ENCODE measurements around the gene CPNE4.

Gene CPNE4

GRCh38 chr3:131735544-131735943, 299.3 kb downstream of the CPNE4 start:
- no peak for DNase-seq (ENCODE audit: low read depth, low spot score)

DNA sequence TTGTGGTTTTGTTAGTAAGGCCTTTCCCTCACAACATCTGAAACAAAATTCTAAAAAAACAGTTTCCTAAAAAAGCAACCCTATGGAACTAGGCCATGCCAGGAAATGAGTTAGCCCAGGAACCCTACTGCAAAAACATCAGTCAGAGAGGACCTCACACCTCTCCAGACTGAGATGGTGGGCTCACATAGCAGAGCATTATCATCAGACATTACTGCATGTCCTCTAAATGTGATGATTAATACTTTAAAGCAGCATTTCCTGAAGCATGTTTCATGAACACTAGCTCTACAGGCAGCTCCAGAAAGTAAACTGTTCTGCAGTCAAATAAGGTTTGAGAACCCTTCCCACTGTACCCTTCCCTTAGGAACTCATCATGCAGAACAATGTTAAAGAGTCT, 299.7 kb downstream of the CPNE4 start:
- DNase-seq (ENCODE audit: low read depth, low spot score), result no peak

DNA sequence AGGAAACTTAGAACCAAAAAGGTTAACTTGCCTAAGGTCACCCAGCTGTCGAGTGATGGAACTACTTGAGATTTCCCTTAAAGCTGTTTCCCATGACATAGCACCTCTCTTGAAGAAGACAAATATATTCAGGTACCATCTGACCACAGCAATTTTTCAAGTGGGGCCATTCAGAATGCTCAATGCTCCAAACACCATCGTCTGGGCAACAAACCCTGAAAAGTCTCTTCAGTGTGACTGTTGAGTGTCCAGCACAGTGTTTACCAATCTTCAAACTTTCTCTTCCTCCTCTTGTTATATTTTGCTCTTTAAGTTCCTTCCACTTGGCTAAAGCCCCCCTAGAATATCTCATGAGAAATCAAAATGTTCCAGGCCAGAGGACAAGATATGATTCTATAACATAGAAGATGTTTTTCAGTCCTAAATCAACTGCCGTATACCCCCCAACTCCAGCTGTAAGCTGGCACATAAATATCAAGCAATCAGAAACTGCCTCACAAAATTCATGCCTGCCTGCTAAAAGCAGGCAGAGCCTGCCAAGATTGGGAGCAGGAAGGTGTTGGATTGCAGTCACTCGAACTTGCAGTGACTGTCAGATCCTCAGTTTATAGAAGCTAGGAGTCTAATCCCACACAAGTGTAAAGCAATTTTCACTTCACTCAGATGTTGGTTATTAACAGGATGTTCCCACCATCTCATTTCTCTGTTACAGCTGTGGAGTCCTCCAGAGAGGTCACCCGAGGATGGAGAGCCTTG, 301.6 kb downstream of the CPNE4 start:
- DNase-seq (ENCODE audit: low read depth, low spot score), result no peak

GRCh38 chr3:131731709-131732108, 303.1 kb downstream of the CPNE4 start:
- no peak for DNase-seq (ENCODE audit: low read depth, low spot score)

DNA sequence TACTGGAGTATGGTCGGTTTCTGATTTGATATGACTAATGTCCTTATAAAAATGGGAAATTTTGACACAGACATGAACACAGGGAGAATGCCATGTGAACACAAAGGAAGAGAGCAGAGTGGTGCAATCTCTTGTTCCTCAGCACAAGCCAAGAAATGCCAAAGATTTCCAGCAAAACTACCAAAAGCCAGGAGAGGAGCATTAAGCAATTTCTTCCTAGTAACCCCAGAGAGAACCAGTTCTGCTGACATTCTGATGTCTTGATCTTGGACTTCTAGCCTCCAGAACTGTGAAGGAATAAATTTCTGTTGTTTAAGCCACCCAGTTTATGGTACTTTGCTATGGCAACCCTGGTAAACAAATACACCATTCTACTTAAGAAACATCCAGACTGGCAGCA, 304.2 kb downstream of the CPNE4 start:
- no peak for DNase-seq (ENCODE audit: low read depth, low spot score)

- DNase-seq (ENCODE audit: low read depth, low spot score), result no peak
These were observed 305.2 kb downstream of the CPNE4 start for GRCh38 chr3:131729643-131730017.

- DNase-seq (ENCODE audit: low read depth, low spot score), result no peak
These were observed 305.7 kb downstream of the CPNE4 start for GRCh38 chr3:131728898-131729642.

DNA sequence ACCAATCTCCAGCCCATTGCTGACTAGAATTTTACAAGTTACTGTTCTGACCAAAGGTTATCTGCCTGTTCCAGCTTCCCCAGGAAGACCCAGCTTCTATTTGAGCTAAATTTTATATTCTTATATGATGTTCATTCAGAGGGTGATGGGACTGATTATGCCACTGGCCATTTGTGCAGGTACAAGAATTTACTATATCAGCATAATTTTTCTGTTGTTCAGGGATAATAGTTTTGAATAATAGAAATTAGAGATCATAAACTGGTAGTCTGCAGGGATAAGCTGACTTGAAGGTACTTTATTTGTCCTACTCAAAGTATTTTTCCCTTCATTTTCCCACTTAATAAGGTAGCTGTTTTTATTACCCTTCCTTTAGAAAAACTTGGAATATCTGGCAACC, 309.4 kb downstream of the CPNE4 start:
- no peak for DNase-seq (ENCODE audit: low read depth, low spot score)

DNA sequence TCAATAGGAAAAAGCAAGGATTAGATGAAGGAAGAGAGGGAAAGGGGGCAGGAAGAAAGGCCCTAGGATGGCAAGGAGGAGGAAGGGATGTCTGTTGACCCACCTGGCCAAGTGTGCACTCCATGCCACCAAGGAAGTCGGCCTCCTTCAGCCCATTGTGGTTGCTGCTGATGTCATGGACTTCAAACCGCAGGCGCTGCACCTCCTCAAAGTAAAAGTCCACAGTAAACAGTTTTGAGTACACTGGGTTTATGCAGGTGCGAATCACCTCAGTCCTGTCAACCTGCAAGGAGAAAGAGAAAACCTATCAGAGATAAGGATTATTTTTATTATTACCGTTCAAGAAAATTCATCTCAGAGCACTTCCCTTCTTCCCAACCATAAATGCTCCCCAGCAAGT, 311.5 kb downstream of the CPNE4 start:
- no peak for DNase-seq (ENCODE audit: low read depth, low spot score)

DNA sequence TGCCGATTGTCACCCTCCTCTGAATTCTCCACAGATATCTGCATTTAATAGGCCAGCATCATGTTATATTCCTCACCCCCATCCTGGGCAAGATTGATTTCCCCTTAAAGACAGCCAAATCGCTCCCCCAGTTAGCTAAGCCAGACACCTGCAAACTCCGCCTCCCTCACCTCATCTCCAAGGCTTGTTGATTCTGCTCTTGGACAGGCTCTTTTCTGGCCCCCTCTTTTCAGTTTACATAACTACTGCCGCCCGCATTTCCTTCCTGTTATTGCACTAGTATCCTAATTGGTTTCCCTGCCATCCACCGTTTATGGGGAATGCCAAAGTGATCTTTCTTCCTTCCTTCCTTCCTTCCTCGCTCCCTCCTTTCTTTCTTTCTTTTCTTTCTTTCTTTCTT, 317.3 kb downstream of the CPNE4 start:
- DNase-seq (ENCODE audit: low read depth, low spot score), result no peak

DNA sequence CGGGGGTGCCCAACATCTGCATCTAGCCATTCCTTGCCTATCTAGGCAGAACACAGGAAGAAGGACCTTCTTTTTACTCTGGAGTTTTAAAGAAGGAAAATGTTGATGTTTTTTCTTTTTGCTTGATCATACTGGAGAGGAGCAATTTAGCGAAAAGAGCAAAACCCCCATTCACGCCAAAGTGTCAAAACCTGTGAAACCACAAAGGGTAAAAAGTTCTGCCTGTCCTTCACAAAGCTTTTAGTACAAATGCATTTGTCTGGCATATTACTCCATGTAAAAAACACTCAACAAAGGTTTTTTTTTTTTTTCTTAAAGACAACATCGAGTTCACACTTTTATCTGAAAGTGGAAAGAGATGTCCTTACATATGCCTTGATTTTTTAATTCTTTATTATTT, 317.9 kb downstream of the CPNE4 start:
- no peak for DNase-seq (ENCODE audit: low read depth, low spot score)

DNA sequence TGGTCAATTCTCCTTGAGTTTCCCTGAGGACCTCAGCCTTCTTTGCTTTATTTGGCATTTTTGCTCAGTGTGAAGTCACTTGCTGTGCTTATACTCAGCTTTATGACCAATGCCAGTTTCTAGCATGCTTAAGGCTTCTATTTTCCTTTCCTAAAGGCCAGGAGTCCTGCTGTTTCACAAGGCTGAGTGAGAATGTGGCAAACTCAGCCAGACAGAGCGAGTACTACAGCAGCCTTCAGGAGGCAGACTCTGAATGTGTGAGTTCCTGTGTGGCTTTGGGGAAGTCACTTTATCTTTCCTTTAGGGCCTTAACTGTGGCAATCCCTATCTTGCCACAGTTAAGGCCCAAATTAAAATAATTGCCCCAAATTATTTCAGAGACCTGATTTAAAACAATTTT, 318.8 kb downstream of the CPNE4 start:
- DNase-seq (ENCODE audit: low read depth, low spot score), result no peak

DNA sequence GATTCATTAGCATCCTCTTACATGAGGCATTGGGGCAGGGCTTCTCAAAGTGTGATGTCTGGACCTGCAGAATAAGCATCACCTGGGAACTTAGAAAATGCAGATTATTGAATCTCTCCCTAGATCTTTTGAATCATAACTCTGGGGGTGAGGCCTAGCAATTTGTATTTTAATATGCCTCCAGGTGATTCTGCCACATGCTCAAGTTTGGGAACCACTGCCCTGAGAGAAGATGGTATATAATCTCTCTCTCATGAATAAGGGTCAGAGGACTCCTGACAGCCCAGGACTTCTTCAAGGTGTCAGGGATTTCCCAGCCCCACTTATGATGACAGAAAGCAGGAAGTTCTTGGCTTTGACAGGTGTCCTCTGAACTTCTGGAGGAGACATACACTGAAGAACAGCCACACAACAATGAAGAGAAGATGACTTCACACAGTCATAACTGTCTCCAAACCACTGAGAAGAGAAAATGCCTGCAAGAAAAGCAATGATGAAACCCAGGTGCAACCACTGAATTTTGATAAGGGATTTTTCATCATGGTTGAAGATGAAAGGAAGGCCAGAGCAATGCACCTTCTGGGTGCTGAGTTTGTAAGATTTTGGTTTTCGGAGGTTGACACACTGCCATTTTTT, 320.1 kb downstream of the CPNE4 start:
- no peak for DNase-seq (ENCODE audit: low read depth, low spot score)

- no peak for DNase-seq (ENCODE audit: low read depth, low spot score)
These were observed 321.2 kb downstream of the CPNE4 start for GRCh38 chr3:131713416-131714123.

- DNase-seq (ENCODE audit: low read depth, low spot score), result no peak
These were observed 322.2 kb downstream of the CPNE4 start for GRCh38 chr3:131712662-131713061.

DNA sequence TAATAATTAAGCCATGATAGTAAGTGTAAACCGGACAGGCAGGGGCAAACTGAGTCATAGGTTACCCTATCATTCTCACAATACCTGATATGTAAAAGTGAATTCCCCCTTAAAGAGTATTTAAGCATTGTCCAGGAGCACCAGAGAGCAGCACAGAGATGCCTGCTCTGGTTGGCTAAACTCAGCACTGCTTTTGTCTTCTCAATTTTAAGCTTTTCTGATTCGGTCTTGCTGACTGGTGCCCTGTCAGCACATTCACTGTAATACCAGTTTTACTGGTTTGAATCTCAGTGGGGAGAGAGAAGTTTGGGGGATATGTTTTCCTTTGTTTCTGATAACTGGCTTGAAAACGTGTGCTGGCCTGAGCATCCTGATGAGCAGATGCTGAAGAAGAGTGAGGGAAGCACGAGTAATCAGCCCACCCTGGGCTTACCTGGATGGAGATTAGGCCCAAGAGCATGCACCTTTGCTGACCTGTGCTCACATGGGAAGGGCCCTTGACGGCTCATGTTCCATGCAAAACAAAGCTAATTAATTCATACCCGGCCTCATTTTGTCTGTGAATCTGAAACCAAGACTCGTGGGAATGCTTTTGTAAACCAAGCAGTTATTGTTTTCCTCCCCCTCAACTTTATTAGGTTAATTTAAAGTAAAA, 323.6 kb downstream of the CPNE4 start:
- no peak for DNase-seq (ENCODE audit: low read depth, low spot score)

- DNase-seq (ENCODE audit: low read depth, low spot score), result no peak
These were observed 326.6 kb downstream of the CPNE4 start for GRCh38 chr3:131708241-131708640.

DNA sequence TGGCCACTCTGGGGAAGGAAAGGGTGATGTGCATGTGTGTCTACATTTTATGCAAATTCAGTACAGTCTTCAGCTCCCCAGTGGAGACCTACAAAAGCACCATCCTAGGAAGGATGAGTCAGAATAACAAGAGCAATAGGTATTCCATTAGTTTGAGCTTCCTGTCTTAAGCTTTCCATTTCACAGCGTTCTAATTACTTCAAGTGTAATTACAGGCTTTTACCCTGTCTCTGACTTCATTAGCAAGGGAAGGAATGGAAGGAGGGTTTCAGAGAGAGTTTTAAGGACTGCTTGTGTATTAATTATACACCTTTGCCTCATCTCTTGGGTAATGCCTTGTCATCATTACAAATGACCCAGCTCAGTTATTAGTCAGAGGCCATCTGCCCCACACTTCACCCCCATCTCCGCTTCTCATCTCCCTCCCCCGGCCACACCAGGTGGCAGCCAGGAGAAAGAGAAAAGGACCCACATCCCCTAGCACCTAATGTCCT, 329.2 kb downstream of the CPNE4 start:
- DNase-seq (ENCODE audit: low read depth, low spot score), result no peak

DNA sequence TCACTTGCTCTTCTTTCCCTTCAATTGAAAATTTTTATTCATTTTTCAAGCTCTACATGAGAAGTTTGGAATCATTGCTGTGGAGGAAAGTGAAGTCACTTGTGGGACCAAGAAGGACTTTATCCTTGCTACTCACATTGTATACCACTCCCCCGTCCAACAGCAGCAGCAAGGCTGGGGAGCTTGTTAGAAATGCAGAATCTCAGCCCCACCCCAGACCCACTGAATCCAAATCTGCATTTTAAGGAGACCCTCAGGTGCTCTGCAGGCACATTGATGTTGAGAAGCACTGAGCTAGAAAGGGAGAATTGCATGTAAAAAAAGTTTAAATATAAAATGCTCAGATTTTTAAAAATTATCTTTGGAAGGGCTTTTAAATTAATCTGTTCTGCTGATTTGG, 329.7 kb downstream of the CPNE4 start:
- DNase-seq (ENCODE audit: low read depth, low spot score), result no peak

DNA sequence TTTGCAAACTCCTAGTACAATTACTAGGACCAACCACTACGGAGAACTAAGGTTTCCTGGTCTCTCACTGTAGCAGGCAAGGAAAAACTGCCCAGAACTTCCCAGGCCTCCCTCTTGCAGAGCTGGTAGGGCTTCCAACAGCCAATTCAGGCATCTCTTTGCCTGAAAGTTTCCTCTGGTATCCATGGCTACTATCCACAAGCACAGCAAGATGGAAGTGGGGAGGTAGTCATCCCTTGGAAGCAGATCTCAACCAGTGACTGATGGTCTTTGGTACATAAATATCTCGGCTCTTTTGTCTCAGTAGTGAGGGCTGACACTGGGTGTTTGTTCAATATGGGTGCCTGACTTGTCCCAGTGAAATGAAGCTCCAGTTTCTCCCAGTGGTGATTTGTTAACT, 330.7 kb downstream of the CPNE4 start:
- DNase-seq (ENCODE audit: low read depth, low spot score), result no peak

DNA sequence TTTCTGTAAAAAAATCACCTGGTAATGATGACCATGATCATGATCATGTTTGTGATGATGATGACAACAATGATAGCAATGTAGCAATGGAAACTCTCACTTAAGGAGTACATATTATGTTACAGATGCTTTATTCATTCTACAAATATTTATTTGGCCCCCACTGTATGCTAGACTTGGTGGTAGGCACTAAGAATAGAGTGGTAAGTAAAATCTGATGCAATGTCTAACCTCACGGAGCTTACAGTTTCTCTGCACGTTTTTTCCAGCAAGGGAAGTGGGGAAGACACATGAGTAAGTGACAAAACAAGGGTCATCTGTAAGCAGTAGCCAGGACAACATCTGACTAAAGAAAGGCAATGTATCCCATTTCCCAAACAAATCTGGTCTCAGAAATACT, 332.7 kb downstream of the CPNE4 start:
- no peak for DNase-seq (ENCODE audit: low read depth, low spot score)
